Activated CD4-positive, alpha-beta T cell treated with anti-CD3 and anti-CD28 coated beads for 36 hours (primary cell): Measurements from ENCODE around the gene DKK1. TPM values are rescaled to one million over a fixed set of nuclear protein-coding genes. Genes with fewer than 3 reads are reported as not detected.
"Not testable (repeated sequence)": the region's sequence is repeated elsewhere in the genome, so short reads cannot be mapped to it uniquely, and the experiment has no call there.

Experiments
- ATAC-seq: fragments of 200-7000 bp; cut with Tn5 transposase; one replicate; pipeline ENCODE4 v1.10.0; 2021; ENCODE audit warnings: mild to moderate bottlenecking, moderate library complexity
- CTCF ChIA-PET: fragments of 350-600 bp; sonication (Branson Sonifier 250); formaldehyde crosslinking; loops from one replicate; lab custom pipeline; 2021; ENCODE audit warnings: antibody characterized with exemption; lab: Charles Lee
- POLR2A ChIA-PET: fragments of 350-600 bp; sonication (Branson Sonifier 250); formaldehyde crosslinking; loops from one replicate; lab custom pipeline; 2021; ENCODE audit warnings: antibody characterized with exemption, inconsistent platforms; lab: Charles Lee
- DNase-seq: peaks from one replicate; pipeline ENCODE4 v3.0.0-alpha.2; 2020
- H3K27ac Mint-ChIP-seq: one replicate; pipeline ENCODE4 v1.8.0; 2021; ENCODE audit warnings: mixed read lengths
- H3K27me3 Mint-ChIP-seq: one replicate; pipeline ENCODE4 v1.8.0; 2021; ENCODE audit warnings: mixed read lengths
- H3K36me3 Mint-ChIP-seq: one replicate; pipeline ENCODE4 v1.8.0; 2021; ENCODE audit warnings: low read depth, mixed read lengths
- H3K4me1 Mint-ChIP-seq: one replicate; pipeline ENCODE4 v1.8.0; 2021; ENCODE audit warnings: mixed read lengths
- H3K4me3 Mint-ChIP-seq: one replicate; pipeline ENCODE4 v1.8.0; 2021; ENCODE audit warnings: mild to moderate bottlenecking, moderate library complexity, mixed read lengths
- H3K9me3 Mint-ChIP-seq: one replicate; pipeline ENCODE4 v1.8.0; 2021; ENCODE audit warnings: low read depth, mixed read lengths
- intact Hi-C, 2 experiments: fragments of 100-400 bp; cut with DNase I in 1 of 2; cut with micrococcal nuclease in 1 of 2; formaldehyde crosslinking; loops; one replicate each; pipeline versions ENCODE4 v1.14.2 to v1.15.1; 2022 to 2024; cut with DNase I, micrococcal nuclease
- total RNA-seq, 2 experiments: library from RNA; stranded (reverse); gene quantifications; one replicate each; pipeline ENCODE4 v1.2.3, GENCODE V29; 2021

DKK1 gene
- total RNA-seq, 2 experiments from 2014 or later = not detected

GRCh38 chr10:52346394-52347326 is 32.6 kb downstream of the DKK1 start:
- ChIA-PET CTCF (no interaction called here), POLR2A (no interaction called here)
- DNase-seq (no peak), ATAC-seq (no peak)
- no peak overlapping the region for H3K27ac Mint-ChIP-seq
- no peaks in the 10 kb centered on the region for H3K36me3 Mint-ChIP-seq
- intact Hi-C loops = no loop called here
- no peak overlapping the region for H3K4me3 Mint-ChIP-seq
- H3K9me3 Mint-ChIP-seq = no peaks in the 10 kb centered on the region
- no peaks in the 10 kb centered on the region for H3K4me1 Mint-ChIP-seq
- H3K27me3 Mint-ChIP-seq = no peaks in the 10 kb centered on the region

- ChIA-PET POLR2A (no interaction called here), CTCF (no interaction called here)
- no peaks in the 10 kb centered on the region for H3K27me3 Mint-ChIP-seq
- no peaks in the 10 kb centered on the region for H3K9me3 Mint-ChIP-seq
- no peaks in the 10 kb centered on the region for H3K4me1 Mint-ChIP-seq
- no peak overlapping the region for H3K4me3 Mint-ChIP-seq
- DNase-seq = no peak
- intact Hi-C loops = no loop called here
- no peaks in the 10 kb centered on the region for H3K36me3 Mint-ChIP-seq
- ATAC-seq = no peak
- no peak overlapping the region for H3K27ac Mint-ChIP-seq
Observed at GRCh38 chr10:52347327-52347667, 33.2 kb downstream of the DKK1 start.

DNA sequence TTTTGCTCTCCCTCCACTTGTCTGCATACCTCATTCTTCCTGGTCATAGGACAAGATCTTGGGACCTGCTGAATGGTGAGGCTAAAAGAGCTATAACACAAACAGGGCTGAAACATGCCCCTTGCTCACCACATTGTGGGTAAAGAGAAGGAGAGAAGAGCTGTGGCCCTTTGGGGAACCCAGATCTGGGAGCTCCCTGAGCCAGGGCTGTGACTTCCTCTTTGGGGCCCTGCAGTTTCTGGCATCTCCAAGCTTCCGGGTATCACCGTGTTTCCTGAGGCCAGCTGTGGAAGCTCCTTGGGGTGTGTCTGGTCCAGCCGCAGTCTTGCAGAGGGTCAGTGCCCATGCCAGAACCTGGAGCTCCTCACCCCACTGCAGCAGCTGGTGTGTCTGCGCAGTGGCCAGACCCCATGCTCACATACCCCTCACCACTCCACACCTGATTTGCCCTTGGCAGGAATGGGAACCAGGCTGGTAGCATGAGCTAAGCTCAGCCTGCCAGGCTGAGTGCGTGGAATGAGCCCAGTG is 34.0 kb downstream of the DKK1 start:
- intact Hi-C loops = no loop called here
- no peaks in the 10 kb centered on the region for H3K9me3 Mint-ChIP-seq
- ChIA-PET POLR2A (no interaction called here), CTCF (no interaction called here)
- no peak overlapping the region for H3K4me3 Mint-ChIP-seq
- H3K4me1 Mint-ChIP-seq = no peaks in the 10 kb centered on the region
- DNase-seq = no peak
- H3K27me3 Mint-ChIP-seq = no peaks in the 10 kb centered on the region
- no peak overlapping the region for H3K27ac Mint-ChIP-seq
- no peak for ATAC-seq
- H3K36me3 Mint-ChIP-seq = no peaks in the 10 kb centered on the region

- POLR2A ChIA-PET = no interaction called here
- no peaks in the 10 kb centered on the region for H3K4me1 Mint-ChIP-seq
- intact Hi-C loops = no loop called here
- DNase-seq = no peak
- no peaks in the 10 kb centered on the region for H3K9me3 Mint-ChIP-seq
- no peak overlapping the region for H3K27ac Mint-ChIP-seq
- no peaks in the 10 kb centered on the region for H3K36me3 Mint-ChIP-seq
- CTCF ChIA-PET = no interaction called here
- no peak overlapping the region for H3K4me3 Mint-ChIP-seq
- ATAC-seq = no peak
- no peaks in the 10 kb centered on the region for H3K27me3 Mint-ChIP-seq
Observed at GRCh38 chr10:52351914-52352330, 37.8 kb downstream of the DKK1 start.

DNA sequence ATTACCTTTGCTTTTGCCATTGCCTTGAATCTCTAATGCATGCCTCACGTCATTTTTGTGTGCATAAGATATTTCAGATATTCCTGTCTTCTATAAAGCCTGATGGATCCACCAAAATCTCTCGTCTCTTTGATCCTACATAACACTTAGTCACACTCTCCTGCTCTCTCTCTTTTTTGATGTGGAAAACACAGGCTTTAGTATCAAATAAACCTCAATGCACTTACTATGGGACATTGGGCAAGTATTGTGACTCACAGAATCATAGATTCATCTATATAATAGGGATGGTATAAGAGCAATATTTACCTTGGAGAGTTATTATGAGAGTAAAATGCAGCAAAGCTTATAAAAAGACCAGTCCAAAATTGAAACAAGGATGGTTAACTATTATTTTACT is 39.1 kb downstream of the DKK1 start:
- CTCF ChIA-PET = no interaction called here
- Mint-ChIP-seq H3K27me3 (no peaks in the 10 kb centered on the region), H3K4me3 (no peak overlapping the region), H3K9me3 (no peaks in the 10 kb centered on the region), H3K27ac (no peak overlapping the region), H3K36me3 (no peaks in the 10 kb centered on the region), H3K4me1 (no peaks in the 10 kb centered on the region)
- intact Hi-C loops = no loop called here
- ATAC-seq (no peak), DNase-seq (no peak)
- POLR2A ChIA-PET = no interaction called here

DNA sequence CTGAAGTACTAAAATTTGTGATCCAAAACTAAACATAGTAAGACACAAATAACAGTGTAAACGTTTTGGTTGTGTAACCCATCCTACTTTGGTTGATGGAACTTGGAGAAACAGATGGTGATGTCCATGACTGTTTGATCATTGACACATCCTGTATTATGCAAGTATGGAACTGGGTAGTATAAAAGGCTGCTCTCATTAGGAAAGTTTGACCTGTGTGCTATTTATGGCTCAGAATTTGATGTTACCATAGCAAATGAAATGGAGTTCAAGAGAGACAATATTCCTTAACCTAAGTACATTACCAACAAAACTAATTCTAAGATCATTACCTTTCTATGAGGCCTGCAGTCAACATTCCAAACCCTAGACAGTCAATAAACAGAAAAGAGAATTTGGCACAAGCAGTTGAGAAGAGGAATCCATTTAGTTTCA is 39.9 kb downstream of the DKK1 start:
- Mint-ChIP-seq H3K27ac (no peak overlapping the region), H3K36me3 (no peaks in the 10 kb centered on the region), H3K4me3 (no peak overlapping the region), H3K27me3 (no peaks in the 10 kb centered on the region), H3K4me1 (no peaks in the 10 kb centered on the region), H3K9me3 (no peaks in the 10 kb centered on the region)
- no peak for DNase-seq
- ChIA-PET POLR2A (no interaction called here), CTCF (no interaction called here)
- ATAC-seq = no peak
- intact Hi-C loops = no loop called here

DNA sequence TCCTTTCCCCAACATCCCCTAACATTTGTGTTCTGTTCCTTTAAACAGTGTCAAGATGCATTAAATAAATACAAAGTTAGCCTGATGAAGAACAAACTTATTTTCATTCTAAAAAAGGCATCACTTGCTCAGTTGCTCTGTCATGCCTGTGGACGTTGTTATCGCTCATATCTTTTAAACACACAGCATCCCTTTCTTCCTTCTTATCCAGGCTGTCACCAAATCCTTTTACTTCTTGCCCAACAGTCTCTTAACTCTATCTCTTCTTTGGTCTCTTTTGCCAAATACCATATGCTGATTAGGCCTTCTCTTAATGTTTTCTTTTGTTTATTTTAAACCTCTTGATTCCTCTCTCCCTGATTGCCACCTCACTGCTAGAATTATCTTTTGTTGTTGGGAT is 43.9 kb downstream of the DKK1 start:
- ChIA-PET POLR2A (no interaction called here), CTCF (no interaction called here)
- intact Hi-C loops = no loop called here
- Mint-ChIP-seq H3K4me1 (no peaks in the 10 kb centered on the region), H3K4me3 (no peak overlapping the region), H3K36me3 (no peaks in the 10 kb centered on the region), H3K27ac (no peak overlapping the region), H3K9me3 (no peaks in the 10 kb centered on the region), H3K27me3 (no peaks in the 10 kb centered on the region)
- ATAC-seq = no peak
- no peak for DNase-seq

- H3K27ac Mint-ChIP-seq = no peak overlapping the region
- DNase-seq (no peak), ATAC-seq (no peak)
- POLR2A ChIA-PET = no interaction called here
- H3K4me1 Mint-ChIP-seq = no peaks in the 10 kb centered on the region
- CTCF ChIA-PET = interaction anchor here (0.7 kb wide), 1 partner anchor 52 kb away, joined by 3 read pairs; no protein-coding TSS in a partner anchor
- H3K9me3 Mint-ChIP-seq = no peaks in the 10 kb centered on the region
- no peaks in the 10 kb centered on the region for H3K27me3 Mint-ChIP-seq
- H3K4me3 Mint-ChIP-seq = no peak overlapping the region
- intact Hi-C loops = no loop called here
- H3K36me3 Mint-ChIP-seq = no peaks in the 10 kb centered on the region
Observed at GRCh38 chr10:52359441-52359840, 45.4 kb downstream of the DKK1 start.

DNA sequence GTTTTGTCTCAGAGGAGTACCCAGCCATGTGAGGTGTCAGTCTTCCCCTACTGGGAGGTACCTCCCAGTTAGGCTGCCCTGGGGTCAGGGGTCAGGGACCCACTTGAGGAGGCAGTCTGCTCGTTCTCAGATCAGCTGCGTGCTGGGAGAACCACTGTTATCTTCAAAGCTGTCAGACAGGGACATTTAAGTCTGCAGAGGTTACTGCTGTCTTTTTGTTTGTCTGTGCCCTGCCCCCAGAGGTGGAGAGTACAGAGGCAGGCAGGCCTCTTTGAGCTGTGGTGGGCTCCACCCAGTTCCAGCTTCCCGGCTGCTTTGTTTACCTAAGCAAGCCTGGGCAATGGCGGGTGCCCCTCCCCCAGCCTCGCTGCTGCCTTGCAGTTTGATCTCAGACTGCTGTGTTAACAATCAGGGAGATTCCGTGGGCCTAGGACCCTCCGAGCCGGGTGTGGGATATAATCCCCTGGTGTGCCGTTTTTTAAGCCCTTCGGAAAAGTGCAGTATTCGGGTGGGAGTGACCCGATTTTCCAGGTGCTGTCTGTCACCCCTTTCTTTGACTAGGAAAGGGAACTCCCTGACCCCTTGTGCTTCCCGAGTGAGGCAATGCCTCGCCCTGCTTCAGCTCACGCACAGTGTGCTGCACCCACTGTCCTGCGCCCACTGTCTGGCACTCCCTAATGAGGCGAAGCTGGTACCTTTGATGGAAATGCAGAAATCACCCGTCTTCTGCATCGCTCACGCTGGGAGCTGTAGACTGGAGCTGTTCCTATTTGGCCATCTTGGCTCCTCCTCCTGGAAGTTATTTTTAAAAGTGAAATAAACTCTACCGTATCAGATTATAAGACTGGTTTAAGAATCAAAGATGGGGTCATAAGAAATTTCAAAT is 51.7 kb downstream of the DKK1 start:
- H3K9me3 Mint-ChIP-seq, H3K27me3 Mint-ChIP-seq, intact Hi-C loops, POLR2A ChIA-PET, H3K36me3 Mint-ChIP-seq, H3K4me3 Mint-ChIP-seq, ATAC-seq, DNase-seq, H3K4me1 Mint-ChIP-seq, CTCF ChIA-PET, H3K27ac Mint-ChIP-seq: not testable (repeated sequence)
